Astrocyte of the cerebellum (primary cell): ENCODE data around the gene MYO9B.

Source experiments
- DNase-seq: peaks from one replicate; pipeline ENCODE4 v3.0.0-alpha.2; 2011; ENCODE audit warnings: low read depth
- H3K4me3 ChIP-seq: 2 replicates; pipeline ENCODE4 v1.5.1; 2011; ENCODE audit warnings: mild to moderate bottlenecking, low read depth, low read length, moderate library complexity
- in situ Hi-C: cut with HindIII; loops from 2 replicates; pipeline ENCODE4 v1.10.0; 2017; ENCODE audit warnings: low sequenced_read_pairs
- TF ChIP-seq, protein P1 (sequence below): IDR thresholded peaks from 2 replicates; pipeline ENCODE4 v1.5.1; 2012; ENCODE audit warnings: low read length, low read depth, moderate library complexity, mild to moderate bottlenecking; ENCODE audit errors: missing control alignments

MYO9B gene

DNA sequence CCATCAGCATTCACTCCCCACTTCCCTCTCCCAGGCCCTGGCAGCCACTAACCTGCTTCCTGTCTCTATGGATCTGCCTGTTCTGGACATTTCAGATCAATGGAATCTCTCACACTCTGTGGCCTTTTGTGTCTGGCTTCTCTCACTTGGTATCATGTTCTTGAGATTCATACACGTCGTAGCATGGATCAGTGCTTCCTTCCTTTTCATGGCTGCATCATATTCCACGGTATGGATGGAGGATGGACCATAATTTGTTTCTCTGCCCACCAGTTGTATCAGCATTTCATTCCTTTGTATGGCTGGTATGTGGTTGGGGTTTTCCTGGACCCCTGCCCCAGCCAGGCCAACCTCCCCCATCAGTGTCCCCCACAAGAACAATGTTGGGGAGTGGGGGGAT, 36.2 kb downstream of the MYO9B start:
- TF ChIP-seq, protein P1, sequence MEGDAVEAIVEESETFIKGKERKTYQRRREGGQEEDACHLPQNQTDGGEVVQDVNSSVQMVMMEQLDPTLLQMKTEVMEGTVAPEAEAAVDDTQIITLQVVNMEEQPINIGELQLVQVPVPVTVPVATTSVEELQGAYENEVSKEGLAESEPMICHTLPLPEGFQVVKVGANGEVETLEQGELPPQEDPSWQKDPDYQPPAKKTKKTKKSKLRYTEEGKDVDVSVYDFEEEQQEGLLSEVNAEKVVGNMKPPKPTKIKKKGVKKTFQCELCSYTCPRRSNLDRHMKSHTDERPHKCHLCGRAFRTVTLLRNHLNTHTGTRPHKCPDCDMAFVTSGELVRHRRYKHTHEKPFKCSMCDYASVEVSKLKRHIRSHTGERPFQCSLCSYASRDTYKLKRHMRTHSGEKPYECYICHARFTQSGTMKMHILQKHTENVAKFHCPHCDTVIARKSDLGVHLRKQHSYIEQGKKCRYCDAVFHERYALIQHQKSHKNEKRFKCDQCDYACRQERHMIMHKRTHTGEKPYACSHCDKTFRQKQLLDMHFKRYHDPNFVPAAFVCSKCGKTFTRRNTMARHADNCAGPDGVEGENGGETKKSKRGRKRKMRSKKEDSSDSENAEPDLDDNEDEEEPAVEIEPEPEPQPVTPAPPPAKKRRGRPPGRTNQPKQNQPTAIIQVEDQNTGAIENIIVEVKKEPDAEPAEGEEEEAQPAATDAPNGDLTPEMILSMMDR, result no peak
- H3K4me3 ChIP-seq, result no peak overlapping the region
- in situ Hi-C loops, result no loop called here
- DNase-seq, result no peak

DNA sequence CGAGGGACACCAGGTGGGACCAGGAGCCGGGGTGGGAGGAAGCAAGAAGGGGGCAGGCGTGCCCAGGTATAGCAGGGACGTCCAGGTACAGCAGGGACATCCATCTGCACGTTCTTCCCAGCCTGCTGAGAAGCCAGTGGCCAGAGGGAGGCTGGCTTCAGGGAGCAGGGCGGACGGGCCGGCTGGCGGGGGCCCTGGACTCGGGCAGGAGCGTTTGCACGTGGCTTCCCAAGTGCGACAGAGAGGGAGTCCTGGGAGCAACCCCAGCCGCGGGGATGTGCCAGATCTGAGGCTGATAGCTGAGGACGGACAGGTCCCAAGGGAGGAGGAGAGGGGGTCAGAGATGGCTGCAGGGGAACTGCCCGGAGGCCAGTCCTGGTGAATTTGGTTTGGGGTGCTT, 36.7 kb downstream of the MYO9B start:
- DNase-seq, result no peak
- TF ChIP-seq, protein P1, result no peak
- no peak overlapping the region for H3K4me3 ChIP-seq
- in situ Hi-C loops, result no loop called here

DNA sequence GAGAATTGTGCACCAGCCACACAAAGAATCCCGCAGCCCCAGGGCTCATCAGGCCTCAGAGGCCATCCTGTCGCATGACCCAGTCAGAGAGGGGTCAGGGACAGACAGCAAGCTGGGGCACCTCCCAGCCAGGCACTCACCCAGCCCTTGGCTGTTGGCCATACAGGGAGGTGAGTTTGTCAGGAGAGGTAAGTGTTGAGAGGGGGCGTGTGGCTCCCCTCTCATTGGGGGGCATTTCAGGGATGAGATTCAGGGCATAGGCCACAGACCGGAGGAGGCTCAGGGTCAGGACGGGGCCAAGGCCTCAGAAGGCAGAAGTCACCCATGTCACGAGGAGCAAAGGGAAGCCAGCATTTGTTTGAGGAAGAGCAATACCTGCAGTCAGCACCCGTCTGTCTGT, 37.1 kb downstream of the MYO9B start:
- no peak for DNase-seq
- H3K4me3 ChIP-seq, result no peak overlapping the region
- TF ChIP-seq, protein P1, result no peak
- in situ Hi-C loops, result no loop called here

DNA sequence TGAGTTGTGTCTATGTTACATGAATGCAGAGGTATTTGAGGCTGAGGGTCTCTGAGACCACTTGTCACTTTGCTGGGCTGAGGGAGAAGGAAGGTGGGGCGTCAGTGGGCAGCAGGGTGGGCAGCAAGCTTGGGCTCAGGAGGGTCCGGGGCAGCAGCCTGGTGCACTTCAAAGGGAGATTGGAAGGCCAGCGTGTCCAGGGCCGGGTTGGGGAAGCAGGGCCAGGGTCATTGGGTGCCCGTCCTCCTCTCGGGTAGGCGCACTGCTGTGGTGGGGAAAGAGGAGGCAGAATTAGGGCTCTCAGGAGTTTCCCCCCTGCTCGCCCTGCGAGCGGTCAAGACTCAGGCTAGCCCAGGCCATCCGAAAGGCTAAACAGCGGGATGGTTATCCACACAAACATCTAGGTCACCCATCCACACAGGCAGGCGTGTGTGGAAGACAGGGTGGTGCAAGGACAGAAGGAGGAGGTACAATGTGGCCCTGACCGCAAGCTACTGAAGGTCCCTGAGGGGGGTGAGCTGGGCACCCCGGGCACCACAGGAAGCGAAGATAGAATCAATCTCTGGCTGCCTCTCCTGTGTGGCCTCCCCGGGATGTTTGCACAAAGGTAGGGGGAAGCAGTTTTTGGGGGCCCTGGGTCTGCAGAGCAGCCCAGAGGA, 37.7 kb downstream of the MYO9B start:
- DNase-seq, result no peak
- in situ Hi-C loops, result no loop called here
- H3K4me3 ChIP-seq, result no peak overlapping the region
- TF ChIP-seq, protein P1, result no peak

DNA sequence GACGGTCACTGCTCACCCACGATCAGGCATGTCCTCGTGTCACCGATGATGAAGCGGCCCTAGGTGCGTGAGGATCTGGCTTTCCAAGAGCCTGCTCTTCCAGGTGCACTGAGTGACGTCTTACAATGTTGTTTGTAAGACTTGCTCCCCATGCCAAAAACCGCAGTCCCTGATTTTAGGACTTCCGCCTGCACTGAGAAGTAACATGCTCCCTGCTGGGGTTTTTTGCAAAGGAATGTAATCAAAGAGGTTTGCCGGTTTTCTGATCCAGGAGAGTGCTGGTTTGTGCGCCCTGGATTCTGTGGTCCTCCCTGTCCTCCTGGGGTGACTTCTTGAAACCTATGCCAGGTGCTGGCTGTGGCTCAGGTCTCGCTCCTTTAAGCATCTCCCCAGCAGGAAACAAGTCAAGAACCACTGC, 38.8 kb downstream of the MYO9B start:
- in situ Hi-C loops, result no loop called here
- no peak overlapping the region for H3K4me3 ChIP-seq
- peak; percentile 73 for DNase-seq
- TF ChIP-seq, protein P1, result no peak

DNA sequence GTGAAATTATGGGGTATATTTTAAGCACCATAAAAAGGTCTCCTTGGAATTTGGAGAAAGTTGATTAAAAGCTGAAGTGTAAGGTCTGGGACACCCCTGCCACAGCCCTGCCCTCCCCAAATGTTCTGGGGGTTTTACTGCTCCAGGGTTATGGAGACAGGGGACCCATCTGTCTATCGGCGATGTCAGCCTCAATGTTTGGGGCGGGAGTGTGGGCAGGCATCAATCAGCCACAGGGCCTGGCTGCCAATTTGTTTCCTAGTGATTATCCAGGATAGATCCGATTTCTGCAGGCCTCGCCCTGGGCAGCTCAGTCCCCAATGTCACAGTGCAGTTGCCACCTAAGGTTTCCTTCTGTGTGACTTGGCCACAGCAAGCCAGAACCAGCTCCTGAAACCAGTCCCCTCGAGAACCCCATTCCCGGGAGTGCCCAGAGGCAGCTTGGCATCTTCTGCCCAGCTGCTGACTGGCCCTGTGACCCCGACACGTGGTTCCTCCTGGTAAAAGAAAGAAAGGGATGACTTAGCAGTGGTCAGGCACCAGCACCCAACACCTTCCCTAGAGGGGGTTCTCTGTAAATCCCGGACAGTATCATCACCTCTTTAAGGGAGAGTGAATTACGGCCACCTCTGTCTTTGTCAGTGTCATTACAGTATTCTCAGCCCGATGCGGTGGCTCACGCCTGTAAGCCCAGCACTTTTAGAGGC, 41.6 kb downstream of the MYO9B start:
- TF ChIP-seq, protein P1, result no peak
- DNase-seq, result no peak
- H3K4me3 ChIP-seq, result no peak overlapping the region
- in situ Hi-C loops, result no loop called here
